Erythroblast (primary cell): ENCODE measurements around the gene SYS1.
A peak's percentile ranks its signal among the peaks of the same experiment; 100 is the strongest.

Source experiments
- DNase-seq, 2 experiments: peaks; one replicate each; lab custom pipeline; 2025; lab: John Stamatoyannopoulos, UW
- GATA1 ChIP-seq: IDR thresholded peaks from 2 replicates; pipeline ENCODE4 v1.6.1; 2011; ENCODE audit warnings: low read depth, mild to moderate bottlenecking, control low read depth, low read length, moderate library complexity
- POLR2A ChIP-seq: IDR thresholded peaks from 2 replicates; pipeline ENCODE4 v1.6.1; 2011; ENCODE audit warnings: mild to moderate bottlenecking, low read length

SYS1 gene

GRCh38 chr20:45358282-45359068 lies 4.5 kb upstream of the SYS1 start:
- no peak for DNase-seq
- TF ChIP-seq POLR2A (no peak), GATA1 (no peak)

GRCh38 chr20:45359069-45359405 lies 3.9 kb upstream of the SYS1 start:
- DNase-seq, result no peak
- TF ChIP-seq GATA1 (no peak), POLR2A (no peak)

- no peak for DNase-seq
- TF ChIP-seq GATA1 (no peak), POLR2A (no peak)
Measured at GRCh38 chr20:45359406-45360148, 3.4 kb upstream of the SYS1 start.

- no peak for DNase-seq
- no peak for TF ChIP-seq GATA1
- no peak for TF ChIP-seq POLR2A
Measured at GRCh38 chr20:45361793-45362192, 1.2 kb upstream of the SYS1 start.

GRCh38 chr20:45363611-45364492 lies 896 bp downstream of the SYS1 start:
- TF ChIP-seq GATA1 (no peak), POLR2A (no peak)
- DNase-seq, result peak in 1 of 2 experiments; percentile 23

- no peak for DNase-seq
- TF ChIP-seq GATA1, result no peak
- no peak for TF ChIP-seq POLR2A
Measured at GRCh38 chr20:45365444-45365970, 2.6 kb downstream of the SYS1 start.

GRCh38 chr20:45366192-45366591 lies 3.2 kb downstream of the SYS1 start:
- TF ChIP-seq POLR2A (no peak), GATA1 (no peak)
- DNase-seq, result no peak

GRCh38 chr20:45366631-45367030 lies 3.7 kb downstream of the SYS1 start:
- TF ChIP-seq POLR2A, result no peak
- no peak for TF ChIP-seq GATA1
- DNase-seq, result no peak

GRCh38 chr20:45367126-45367525 lies 4.2 kb downstream of the SYS1 start:
- no peak for TF ChIP-seq POLR2A
- TF ChIP-seq GATA1, result no peak
- DNase-seq, result no peak

GRCh38 chr20:45368221-45368980 lies 5.4 kb downstream of the SYS1 start:
- TF ChIP-seq POLR2A (no peak), GATA1 (no peak)
- DNase-seq, result no peak

GRCh38 chr20:45370571-45371160 lies 7.7 kb downstream of the SYS1 start:
- TF ChIP-seq POLR2A (no peak), GATA1 (no peak)
- DNase-seq, result no peak

- TF ChIP-seq GATA1 (no peak), POLR2A (no peak)
- no peak for DNase-seq
Measured at GRCh38 chr20:45372241-45372640, 9.3 kb downstream of the SYS1 start.
